C1 segment of cervical spinal cord (tissue), 14 donors: Measurements from ENCODE around the gene UEVLD.

Experiments
- DNase-seq, 14 donors: peaks; one replicate each; lab custom pipeline; 2025; lab: John Stamatoyannopoulos, UW

Gene UEVLD

DNA sequence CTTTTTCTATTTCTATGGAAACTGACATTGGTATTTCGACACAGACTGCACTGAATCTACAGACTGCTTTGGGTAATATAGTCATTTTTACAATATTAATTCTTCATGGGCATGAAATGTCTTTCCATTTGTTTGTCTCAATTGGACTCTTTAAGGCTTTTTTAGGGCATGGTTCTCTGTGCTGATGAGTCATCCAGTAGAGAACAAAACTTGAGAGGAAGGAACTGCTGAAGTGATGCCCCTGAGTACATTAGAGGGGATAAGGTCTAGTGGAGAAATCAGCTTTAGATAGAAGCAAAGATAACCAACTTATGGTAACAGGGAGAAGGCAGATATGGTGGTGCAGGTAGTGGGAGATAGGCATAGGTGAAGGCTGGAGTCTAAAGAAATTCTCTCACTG lies 86.9 kb downstream of the UEVLD start:
- DNase-seq: no peak

DNA sequence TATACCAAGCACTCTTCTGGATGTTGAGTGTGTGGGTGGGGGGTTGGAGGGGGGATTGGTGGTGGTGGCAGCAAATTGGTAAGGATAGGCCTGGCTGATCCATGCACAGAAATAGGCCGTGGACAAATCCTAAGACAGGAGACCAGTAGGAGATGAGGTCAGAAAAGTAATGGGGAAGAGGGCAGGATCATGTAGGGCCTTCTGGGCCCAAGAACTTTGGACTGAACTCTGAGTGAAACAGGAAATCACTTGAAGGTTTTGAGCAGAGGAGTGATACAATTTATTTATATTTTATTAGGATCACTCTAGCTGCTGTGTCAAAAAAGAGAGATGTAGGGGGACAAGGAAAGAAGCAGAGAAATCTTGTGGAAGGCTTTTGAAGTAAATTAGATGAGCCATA lies 90.5 kb downstream of the UEVLD start:
- DNase-seq: no peak

DNA sequence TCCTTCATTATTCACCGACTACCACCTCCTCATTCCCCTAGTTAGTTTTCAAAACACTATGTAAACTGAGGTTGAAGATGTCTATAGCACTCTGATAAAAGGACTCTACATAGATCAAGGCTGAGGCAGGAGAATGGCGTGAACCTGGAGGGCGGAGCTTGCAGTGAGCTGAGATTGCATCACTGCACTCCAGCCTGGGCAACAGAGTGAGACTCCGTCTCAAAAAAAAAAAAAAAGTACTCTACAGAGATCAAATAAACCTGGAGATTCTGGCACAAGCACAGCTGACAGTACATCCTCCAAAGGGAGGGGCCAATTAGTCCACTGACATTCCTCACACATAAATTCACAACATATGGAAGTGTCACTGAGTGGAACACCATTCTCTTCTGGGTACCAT lies 92.8 kb downstream of the UEVLD start:
- no peak for DNase-seq

DNA sequence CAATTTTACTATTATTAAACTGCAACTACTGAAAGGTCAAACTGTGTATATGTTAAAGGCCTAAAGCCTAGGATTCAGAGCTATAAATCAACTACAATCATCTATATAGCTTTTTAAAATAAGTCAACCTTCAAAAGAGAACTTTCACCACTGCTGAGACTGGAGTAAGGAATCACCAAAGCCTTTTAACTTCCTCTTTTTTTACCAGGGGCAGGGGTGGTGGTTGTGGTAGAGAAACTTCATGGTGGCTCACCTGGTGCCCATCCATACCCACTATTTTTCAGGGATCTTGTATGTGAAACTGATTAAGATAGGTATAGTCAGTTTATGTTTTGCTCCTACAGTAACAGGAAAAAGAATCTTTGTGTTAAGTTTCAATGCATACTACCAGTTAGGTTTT lies 93.3 kb downstream of the UEVLD start:
- DNase-seq: no peak

DNA sequence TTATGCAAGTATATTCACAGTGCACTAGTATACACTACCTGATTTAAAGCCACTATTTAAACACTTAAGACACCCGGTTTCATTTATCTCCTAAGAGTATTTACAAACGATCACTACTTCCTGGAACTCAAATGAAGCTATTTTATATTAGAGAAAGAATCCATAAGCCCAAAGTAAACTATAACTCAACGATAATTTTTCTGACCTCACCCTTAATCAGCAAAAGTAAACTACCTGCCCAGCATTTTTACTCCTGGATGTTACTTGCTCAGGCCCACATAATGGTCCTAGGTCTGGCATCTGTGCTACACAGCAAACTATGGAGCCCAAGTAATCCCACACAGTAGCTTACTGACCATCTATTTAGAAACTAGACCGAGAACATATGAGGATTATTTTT lies 95.2 kb downstream of the UEVLD start:
- DNase-seq: no peak

DNA sequence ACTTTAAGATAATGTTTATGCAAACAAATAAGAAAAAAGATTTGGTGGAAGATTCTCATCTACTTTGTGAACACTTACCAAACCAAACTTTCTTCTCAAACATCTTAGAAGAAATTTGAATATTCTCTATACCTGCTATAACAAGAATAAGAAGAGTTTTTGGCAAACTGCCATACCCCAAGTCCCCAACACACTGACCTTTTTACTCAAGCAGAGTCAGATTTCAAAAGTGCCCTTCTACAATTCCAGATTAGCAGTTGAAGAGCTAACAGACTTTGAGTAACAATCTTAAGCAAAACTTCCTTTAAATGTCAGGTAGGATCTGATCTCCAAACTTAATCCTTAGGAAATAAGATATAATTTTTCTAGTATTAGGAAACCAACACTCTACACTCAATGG lies 95.6 kb downstream of the UEVLD start:
- no peak for DNase-seq

DNA sequence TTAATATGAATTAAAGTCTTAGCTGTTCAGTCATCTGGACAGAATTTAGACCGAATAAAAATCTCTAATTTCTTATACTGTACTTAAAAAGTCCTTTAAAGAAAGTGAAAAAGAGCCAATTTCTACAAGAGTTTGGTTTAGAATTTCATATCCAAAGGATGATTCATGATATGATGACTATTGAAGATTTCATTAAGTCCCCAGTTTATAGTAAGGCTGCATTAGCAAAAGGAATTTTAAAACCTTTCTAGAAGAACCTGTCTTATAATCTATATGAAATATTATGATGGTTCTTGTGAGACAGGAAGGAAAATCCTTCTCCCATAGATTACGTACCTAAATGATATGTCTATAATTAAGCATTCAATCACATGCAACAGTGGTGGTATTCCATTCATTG lies 96.6 kb downstream of the UEVLD start:
- no peak for DNase-seq

DNA sequence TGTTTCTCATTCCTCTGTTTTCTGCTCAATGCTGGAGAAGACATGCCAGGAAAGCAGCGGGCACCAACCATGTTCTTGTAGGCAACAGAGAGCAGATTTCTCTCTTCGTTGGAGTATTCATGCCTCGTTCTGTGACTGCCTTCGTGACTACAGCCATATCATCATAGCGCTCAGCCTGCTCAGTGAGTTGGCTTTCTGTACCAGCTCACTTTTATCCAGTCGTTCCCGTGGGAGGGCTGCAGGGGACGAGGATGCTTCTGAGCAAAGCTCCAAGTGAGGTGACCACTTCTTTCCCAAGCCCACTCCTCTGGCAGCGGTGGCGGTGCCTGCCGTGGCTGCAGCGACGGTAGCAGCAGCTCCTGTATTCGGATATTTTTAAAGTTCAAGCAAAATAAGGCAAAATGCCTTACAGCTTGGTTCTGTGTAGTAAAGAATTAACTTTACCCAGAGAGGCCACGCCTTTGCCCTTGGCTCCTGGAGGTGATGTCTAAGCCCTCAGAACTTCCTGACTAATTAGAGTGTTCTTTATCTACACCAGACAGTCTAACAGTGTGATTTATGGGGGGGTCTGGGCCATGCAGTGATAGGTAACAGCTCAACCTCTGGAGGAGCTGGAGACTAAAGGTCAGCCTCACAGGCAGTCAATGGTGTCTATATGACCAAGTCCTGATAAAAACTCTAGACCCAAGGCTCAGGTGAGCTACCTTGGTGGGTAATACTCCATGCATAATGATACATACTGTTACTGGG lies 97.6 kb downstream of the UEVLD start:
- DNase-seq: no peak

DNA sequence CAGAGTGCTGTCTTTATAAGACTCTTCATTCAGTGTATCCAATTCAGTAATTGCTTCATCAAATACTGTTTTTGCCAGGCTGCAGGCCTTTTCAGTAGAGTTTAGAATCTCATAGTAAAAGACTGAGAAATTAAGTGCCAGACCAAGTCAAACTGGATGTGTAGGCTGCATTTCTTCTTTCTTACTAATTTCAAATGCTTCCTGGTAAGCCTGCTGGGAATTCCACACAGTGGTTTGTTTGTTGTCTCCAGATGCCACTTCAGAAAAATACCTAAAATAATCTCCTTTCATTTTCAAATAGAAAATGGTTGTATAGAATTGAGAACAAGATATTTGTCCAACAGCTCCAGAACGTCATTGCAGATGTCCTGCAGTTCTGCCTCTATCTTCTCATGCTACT lies 98.2 kb downstream of the UEVLD start:
- peak in 2 of 14 donors; percentile 4 to 13 for DNase-seq

DNA sequence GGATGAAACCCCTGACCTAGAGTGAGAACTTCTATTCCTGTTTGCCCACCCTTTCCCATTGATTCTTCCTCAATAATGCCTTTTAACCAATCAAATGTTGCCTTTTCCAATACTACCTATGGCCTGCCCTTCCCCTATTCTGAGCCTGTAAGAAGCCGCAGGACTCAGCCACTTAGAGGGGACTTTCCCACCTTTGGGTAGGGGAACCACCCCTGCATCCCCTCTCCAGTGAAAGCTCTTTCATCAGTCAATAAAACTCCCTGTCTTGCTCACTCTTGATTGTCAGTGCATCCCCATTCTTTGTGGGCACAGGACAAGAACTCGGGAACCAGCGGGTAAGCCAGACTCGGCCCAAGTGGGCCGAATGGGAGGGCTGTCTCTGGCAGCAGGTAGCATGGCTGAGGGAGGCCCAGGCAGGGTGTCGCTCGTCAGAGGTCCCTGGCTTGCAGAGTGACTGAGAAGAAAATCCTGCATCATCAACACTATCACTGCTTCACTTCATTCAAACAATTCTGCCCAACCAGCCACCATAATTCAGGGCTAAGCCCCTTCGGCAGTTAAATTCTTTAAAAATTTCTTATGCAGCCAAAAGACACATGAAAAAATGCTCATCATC lies 102.5 kb downstream of the UEVLD start:
- no peak for DNase-seq
